Heart right ventricle (tissue), 16 donors: ENCODE results near the gene ALK. TPM values are rescaled to one million over a fixed set of nuclear protein-coding genes. Genes with fewer than 3 reads are reported as not detected.

Source experiments
- ATAC-seq, 8 donors: fragments of 200-7000 bp; cut with Tn5 transposase; one replicate each; pipeline ENCODE4 v1.9.1; 2020; ENCODE audit warnings: mild to moderate bottlenecking in 8 of 8, moderate library complexity in 8 of 8, moderate number of reproducible peaks in 1 of 8
- DNase-seq, 2 donors: peaks; one replicate each; pipeline ENCODE4 v3.0.0-alpha.2; 2020
- H3K27ac ChIP-seq, 10 donors: fragments of 200-600 bp; sonication (generic) in 2 of 10; one replicate each; pipeline versions ENCODE4 v1.5.0 to v1.8.0; 2020 to 2022; ENCODE audit warnings: mild to moderate bottlenecking in 3 of 10
- H3K27me3 ChIP-seq, 7 donors: fragments of 200-600 bp; one replicate each; pipeline ENCODE4 v1.8.0; 2021 to 2022; ENCODE audit warnings: mild to moderate bottlenecking in 2 of 7
- H3K36me3 ChIP-seq, 9 donors: fragments of 200-600 bp; sonication (generic) in 1 of 9; one replicate each; pipeline versions ENCODE4 v1.5.0 to v1.8.0; 2020 to 2022; ENCODE audit warnings: mild to moderate bottlenecking in 2 of 9
- H3K4me1 ChIP-seq, 9 donors: fragments of 200-600 bp; sonication (generic) in 1 of 9; one replicate each; pipeline versions ENCODE4 v1.5.0 to v1.8.0; 2020 to 2022; ENCODE audit warnings: mild to moderate bottlenecking in 4 of 9
- H3K4me3 ChIP-seq, 10 donors: fragments of 200-600 bp; sonication (generic) in 2 of 10; one replicate each; pipeline versions ENCODE4 v1.5.0 to v1.8.0; 2020 to 2022; ENCODE audit warnings: mild to moderate bottlenecking in 7 of 10, moderate library complexity in 2 of 10
- H3K9me3 ChIP-seq, 11 donors: fragments of 200-600 bp in 10 of 11; sonication (generic) in 2 of 11; one replicate each; pipeline versions ENCODE4 v1.5.0 to v1.8.0; 2013 to 2022; ENCODE audit warnings: mild to moderate bottlenecking in 2 of 11, control low read depth in 1 of 11, moderate library complexity in 1 of 11
- WGBS, 2 donors: extraction: QIAGEN DNeasy Blood & Tissue Kit; methylation state at CpG; one replicate each; pipeline ENCODE4 v1.1.7; 2013; ENCODE audit warnings: inconsistent platforms in 1 of 2; 5-methylcytosine and 5-hydroxymethylcytosine counted together
- intact Hi-C, 10 donors: fragments of 100-400 bp; cut with DNase I; formaldehyde crosslinking; loops; one replicate each; pipeline versions ENCODE4 v1.11.1 to v1.14.2; 2022
- polyA plus RNA-seq, 2 donors: library from polyadenylated mRNA; stranded (reverse); fragments of 200-250 nt; gene quantifications; one replicate each; pipeline ENCODE4 v1.2.3, GENCODE V29; 2013
- total RNA-seq, 10 donors: library from RNA; stranded (reverse); fragmentation: NEBNext Ultra II Directional in 3 of 10; extraction: Animal tissue kit (Norgen Biotek cat#: 25700) in 3 of 10; gene quantifications; one replicate each; pipeline versions ENCODE4 v1.2.1 to v1.2.4, GENCODE V29; 2021 to 2023
- TF ChIP-seq, protein P1 (sequence below), 9 donors: fragments of 200-600 bp; sonication (generic) in 2 of 9; IDR thresholded peaks; one replicate each; pipeline versions ENCODE4 v1.5.0 to v1.8.0; 2021 to 2022; ENCODE audit warnings: antibody characterized with exemption in 9 of 9, mild to moderate bottlenecking in 5 of 9, moderate library complexity in 1 of 9
- donor health status: Arrhythmogenic right ventricular cardiomyopathy.
- donor health status: ischemic (EF 13 %, LVEDD 7.1; RV severe dilation, severe dysfunction).
- donor health status: healthy with polysubstance abuse.
- donor health status: DM: no; HTN: yes; CAD: no.
- donor health status: DM: no; HTN: no; CAD: no.
- donor health status: ischemic (EF 25% LVEDD 6.9; RV normal size, moderate dysfunction).
- donor health status: ischemic (EF 25% LVEDD 5.7; RV mildly dilated, moderate dysfunction).
- donor health status: healthy.
- donor health status: DM: yes; HTN: yes; CAD: no.
- donor health status: Ischemic cardiomyopathy.
- donor health status: ischemic (EF 35%, LVEDD 5.7; RV mildly dilated, moderate dysfunction).
- donor health status: nonischemic (EF 11% LVEDD 7.7; RV severe dilation, severe dysfunction).
- donor health status: DM: yes; HTN: yes; CAD: no.
- donor health status: PGD.
- donor health status: ischemic (EF 29% LVEDD 5.4; RV normal size, mild dysfunction).
- donor health status: nonischemic (EF 23%, LVEDD 6.1; RV moderate dilation, normal function).

ALK gene
- total and polyA plus RNA-seq, 12 donors: 0.01 to 0.24 (median 0.08) TPM; not detected in 7

- intact Hi-C loops: no loop called here
- H3K36me3 ChIP-seq: no peaks in the 10 kb centered on the region
- peaks cover 0 to 22% (median 0%) of the 10 kb centered on the region in 7 donors for H3K27me3 ChIP-seq
- H3K9me3 ChIP-seq: no peaks in the 10 kb centered on the region
- H3K4me3 ChIP-seq: no peak overlapping the region
- H3K4me1 ChIP-seq: no peaks in the 10 kb centered on the region
- no peak for ATAC-seq
- TF ChIP-seq, protein P1, sequence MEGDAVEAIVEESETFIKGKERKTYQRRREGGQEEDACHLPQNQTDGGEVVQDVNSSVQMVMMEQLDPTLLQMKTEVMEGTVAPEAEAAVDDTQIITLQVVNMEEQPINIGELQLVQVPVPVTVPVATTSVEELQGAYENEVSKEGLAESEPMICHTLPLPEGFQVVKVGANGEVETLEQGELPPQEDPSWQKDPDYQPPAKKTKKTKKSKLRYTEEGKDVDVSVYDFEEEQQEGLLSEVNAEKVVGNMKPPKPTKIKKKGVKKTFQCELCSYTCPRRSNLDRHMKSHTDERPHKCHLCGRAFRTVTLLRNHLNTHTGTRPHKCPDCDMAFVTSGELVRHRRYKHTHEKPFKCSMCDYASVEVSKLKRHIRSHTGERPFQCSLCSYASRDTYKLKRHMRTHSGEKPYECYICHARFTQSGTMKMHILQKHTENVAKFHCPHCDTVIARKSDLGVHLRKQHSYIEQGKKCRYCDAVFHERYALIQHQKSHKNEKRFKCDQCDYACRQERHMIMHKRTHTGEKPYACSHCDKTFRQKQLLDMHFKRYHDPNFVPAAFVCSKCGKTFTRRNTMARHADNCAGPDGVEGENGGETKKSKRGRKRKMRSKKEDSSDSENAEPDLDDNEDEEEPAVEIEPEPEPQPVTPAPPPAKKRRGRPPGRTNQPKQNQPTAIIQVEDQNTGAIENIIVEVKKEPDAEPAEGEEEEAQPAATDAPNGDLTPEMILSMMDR (IDR thresholded peaks at IDR 0.05): no peak
- WGBS, 2 donors: 0 to 2% methylated on average over 1 of the region's 1 CpG
- H3K27ac ChIP-seq: no peak overlapping the region
- no peak for DNase-seq
These were observed 56.4 kb downstream of the ALK start for GRCh38 chr2:29864988-29865387.

- 79 to 84% methylated on average over 7 of the region's 7 CpGs for WGBS, 2 donors
- intact Hi-C loops: loop anchor here in 1 of 10 donors (2.0 kb wide), 1 partner anchor 37 kb away; no protein-coding TSS in a partner anchor
- ATAC-seq (no peak), DNase-seq (no peak)
- Histone ChIP-seq H3K4me1 (no peaks in the 10 kb centered on the region), H3K27ac (no peak overlapping the region), H3K4me3 (no peak overlapping the region), H3K27me3 (peaks cover 0 to 26% (median 5%) of the 10 kb centered on the region in 7 donors), H3K9me3 (peaks cover 0 to 9% (median 0%) of the 10 kb centered on the region in 11 donors), H3K36me3 (no peaks in the 10 kb centered on the region)
- TF ChIP-seq, protein P1 (IDR thresholded peaks at IDR 0.05): no peak
These were observed 65.3 kb downstream of the ALK start for GRCh38 chr2:29855924-29856639.

GRCh38 chr2:29850794-29851193 is 70.6 kb downstream of the ALK start:
- Histone ChIP-seq H3K36me3 (no peaks in the 10 kb centered on the region), H3K27me3 (peaks cover 0 to 16% (median 4%) of the 10 kb centered on the region in 7 donors), H3K4me1 (no peaks in the 10 kb centered on the region), H3K4me3 (no peak overlapping the region), H3K9me3 (peaks cover 0 to 9% (median 0%) of the 10 kb centered on the region in 11 donors), H3K27ac (no peak overlapping the region)
- intact Hi-C loops: no loop called here
- 85 to 87% methylated on average over 7 of the region's 7 CpGs for WGBS, 2 donors
- ATAC-seq (no peak), DNase-seq (no peak)
- TF ChIP-seq, protein P1 (IDR thresholded peaks at IDR 0.05): no peak

- ATAC-seq (no peak), DNase-seq (no peak)
- no peaks in the 10 kb centered on the region for H3K36me3 ChIP-seq
- intact Hi-C loops: loop anchor here in 6 of 10 donors (5.0 to 10.0 kb wide), 7 partner anchors 296 to 894 kb away; no protein-coding TSS in a partner anchor
- H3K4me1 ChIP-seq: no peaks in the 10 kb centered on the region
- H3K4me3 ChIP-seq: no peak overlapping the region
- no peak overlapping the region for H3K27ac ChIP-seq
- peaks cover 0 to 21% (median 6%) of the 10 kb centered on the region in 7 donors for H3K27me3 ChIP-seq
- peaks cover 0 to 9% (median 0%) of the 10 kb centered on the region in 11 donors for H3K9me3 ChIP-seq
- TF ChIP-seq, protein P1 (IDR thresholded peaks at IDR 0.05): no peak
- WGBS, 2 donors: 68 to 74% methylated on average over 12 of the region's 12 CpGs
These were observed 72.6 kb downstream of the ALK start for GRCh38 chr2:29848566-29849310.
